GM08714 (cell line): ENCODE data around the gene CDC40.
A peak's percentile ranks its signal among the peaks of the same experiment; 100 is the strongest.

Experiments used
- H3K4me3 ChIP-seq: fragments of 200-500 bp; sonication (Bioruptor generic); 2 replicates; pipeline ENCODE4 v1.5.1; 2014; ENCODE audit warnings: mild to moderate bottlenecking, low read length, inconsistent platforms
- ZNF274 ChIP-seq: IDR thresholded peaks from 2 replicates; pipeline ENCODE4 v1.6.1; 2012; ENCODE audit warnings: mild to moderate bottlenecking, low read depth, low read length

The CDC40 gene

DNA sequence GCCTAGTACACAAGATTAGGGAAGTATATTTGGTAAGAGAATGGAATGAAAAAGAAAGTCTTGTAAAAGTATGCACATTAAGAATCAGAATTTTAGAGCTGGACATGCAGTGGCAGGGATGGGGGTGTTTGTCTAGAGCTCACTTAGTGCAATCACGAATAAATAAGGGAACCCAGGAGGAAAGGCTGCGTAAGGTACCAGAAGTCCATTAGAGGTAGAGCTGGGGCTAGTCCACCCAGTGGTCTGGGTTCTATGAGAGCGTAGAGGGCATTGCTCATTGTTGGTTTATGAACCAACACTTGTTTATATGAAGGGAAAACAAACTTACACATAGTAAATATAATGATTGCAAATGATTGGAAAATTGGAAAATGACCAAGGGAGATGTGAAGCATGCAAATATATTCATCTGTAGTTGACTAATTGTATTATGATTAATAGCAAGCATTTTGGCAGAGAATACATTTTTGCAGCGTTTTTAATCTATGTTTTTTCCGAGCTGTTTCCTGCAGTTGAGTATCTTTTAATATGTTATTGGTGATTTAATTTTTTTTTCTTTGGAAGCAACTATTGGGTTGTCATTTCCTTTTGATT lies 3.2 kb downstream of the CDC40 start:
- no peak overlapping the region for H3K4me3 ChIP-seq
- TF ChIP-seq ZNF274 = no peak

DNA sequence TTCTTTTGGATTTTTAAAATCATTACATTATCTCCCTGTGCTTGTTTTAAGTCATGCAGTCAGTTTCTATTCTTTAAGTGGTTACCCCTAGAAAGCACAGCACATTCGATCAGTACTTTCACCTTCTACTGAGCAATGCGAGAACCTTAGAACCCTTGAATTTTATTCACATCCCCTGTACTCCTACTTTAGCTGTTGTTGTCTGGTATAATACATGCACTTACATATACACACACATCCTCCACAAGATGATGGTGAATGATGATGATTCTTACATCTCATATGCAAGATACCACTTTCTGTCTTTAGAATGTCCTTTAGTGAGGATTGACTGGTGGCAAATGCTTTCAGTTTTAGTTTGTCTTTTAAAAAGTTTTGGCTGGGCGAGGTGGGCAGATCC lies 5.7 kb downstream of the CDC40 start:
- TF ChIP-seq ZNF274 = no peak
- H3K4me3 ChIP-seq = peak overlapping the region; percentile 60

DNA sequence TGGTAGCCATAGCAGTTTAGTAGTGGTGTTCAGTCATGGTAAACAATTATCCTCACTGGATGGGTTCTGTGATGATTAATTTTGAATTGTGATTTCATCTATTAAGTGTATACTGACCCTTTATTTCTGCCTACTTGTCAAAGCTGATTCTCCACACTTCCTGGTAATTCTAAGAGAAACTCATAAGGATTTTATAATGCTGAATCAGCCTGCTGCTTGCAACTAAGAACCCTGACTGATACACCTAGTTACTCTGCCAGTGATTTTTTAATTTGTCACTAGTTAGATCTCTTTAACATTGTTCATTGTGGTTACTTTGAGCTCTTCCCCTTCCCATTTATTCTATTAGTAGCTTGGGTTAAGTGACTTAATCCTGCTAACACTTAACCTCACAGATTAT lies 8.6 kb downstream of the CDC40 start:
- no peak overlapping the region for H3K4me3 ChIP-seq
- TF ChIP-seq ZNF274 = no peak

GRCh38 chr6:110190726-110191125 lies 10.5 kb downstream of the CDC40 start:
- TF ChIP-seq ZNF274 = no peak
- H3K4me3 ChIP-seq = no peak overlapping the region

DNA sequence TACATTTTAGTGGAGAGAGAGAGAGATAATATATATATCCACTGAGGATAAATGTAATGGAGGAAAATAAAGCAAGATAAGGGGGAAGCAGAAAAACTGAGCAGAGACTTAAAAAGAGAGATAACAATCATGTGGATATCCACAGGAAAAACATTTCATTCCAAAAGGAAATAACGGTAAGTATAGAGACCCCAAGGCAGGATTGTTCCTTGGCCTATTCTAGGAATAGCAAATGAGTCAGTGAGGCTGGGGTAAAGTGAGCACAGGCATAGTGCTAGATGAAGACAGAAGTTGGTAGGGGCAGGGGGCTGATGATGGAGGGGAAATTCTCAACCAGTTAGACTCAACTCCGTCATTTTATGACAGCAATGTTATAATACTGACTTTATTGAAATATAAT lies 11.2 kb downstream of the CDC40 start:
- no peak for TF ChIP-seq ZNF274
- H3K4me3 ChIP-seq = no peak overlapping the region

DNA sequence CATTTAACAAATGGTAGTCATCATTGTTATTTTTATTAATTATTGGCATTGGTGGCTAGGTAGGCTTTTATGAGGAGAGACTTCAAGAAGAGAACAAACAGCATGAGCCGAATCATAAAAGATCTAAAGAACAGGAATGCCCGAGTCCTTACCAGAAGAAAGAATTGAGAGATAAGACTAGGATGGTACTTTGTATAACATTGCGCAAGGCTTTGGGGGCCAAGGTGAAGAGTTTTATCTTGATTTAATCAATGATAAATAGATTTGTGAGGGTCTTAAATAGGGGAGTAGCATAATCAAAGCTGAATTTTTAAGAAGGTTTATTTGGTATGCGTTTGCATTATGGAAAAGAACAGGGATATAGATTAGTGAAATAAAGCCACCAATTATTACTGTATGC lies 15.4 kb downstream of the CDC40 start:
- H3K4me3 ChIP-seq = no peak overlapping the region
- TF ChIP-seq ZNF274 = no peak

DNA sequence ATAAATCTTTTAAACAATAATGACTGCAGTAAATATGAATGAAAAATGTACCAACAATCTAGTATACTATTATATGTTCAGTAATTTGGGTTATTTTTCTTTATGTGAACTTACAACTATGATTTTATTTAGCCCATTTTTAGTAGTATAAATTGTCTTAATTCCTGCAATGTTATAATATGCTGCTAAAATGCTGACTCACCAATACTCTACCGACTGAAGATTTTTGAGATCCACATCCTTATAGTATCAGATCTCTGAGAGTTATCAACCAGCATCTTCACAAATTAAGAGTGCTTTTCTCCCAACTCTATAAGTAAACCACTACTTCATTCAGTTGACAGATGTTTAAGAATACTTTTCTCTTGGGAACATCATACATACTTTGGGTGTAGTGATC lies 16.6 kb downstream of the CDC40 start:
- H3K4me3 ChIP-seq = no peak overlapping the region
- no peak for TF ChIP-seq ZNF274

GRCh38 chr6:110198561-110198960 lies 18.3 kb downstream of the CDC40 start:
- no peak for TF ChIP-seq ZNF274
- no peak overlapping the region for H3K4me3 ChIP-seq

DNA sequence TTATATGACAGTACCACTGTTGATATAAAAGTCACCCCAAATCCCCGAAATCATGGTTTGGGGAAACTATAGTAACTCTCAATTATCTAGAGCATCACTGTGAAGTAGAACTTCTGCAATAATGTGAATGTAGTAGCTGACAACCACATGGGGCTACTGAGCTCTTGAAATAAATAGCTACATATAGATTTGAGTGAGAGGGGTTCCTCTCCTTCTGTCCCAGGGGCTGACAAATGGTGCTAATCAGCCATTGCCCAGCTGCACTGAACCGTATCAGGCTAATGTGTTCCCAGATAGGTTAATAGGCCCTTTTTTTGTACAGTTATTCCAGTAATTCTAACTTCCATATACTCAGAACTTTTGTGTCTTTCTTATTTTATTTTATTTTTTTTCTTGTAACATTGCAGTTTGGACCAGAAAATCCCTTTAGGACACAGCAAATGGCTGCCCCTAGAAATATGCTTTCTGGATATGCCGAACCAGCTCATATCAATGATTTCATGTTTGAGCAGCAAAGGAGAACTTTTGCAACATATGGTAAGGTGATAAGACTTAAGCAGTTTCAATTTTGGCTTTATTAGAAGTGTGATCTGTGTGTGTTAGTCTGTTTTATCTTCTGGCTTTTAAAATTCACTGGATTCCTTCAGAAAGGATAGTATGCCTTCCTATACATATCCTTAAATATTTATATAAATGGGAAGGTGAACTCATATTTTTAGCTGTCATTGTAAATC lies 21.1 kb downstream of the CDC40 start:
- TF ChIP-seq ZNF274 = no peak
- no peak overlapping the region for H3K4me3 ChIP-seq

- no peak for TF ChIP-seq ZNF274
- H3K4me3 ChIP-seq = no peak overlapping the region
Measured at GRCh38 chr6:110207652-110208051, 27.4 kb downstream of the CDC40 start.

GRCh38 chr6:110211753-110212152 lies 31.5 kb downstream of the CDC40 start:
- no peak for TF ChIP-seq ZNF274
- H3K4me3 ChIP-seq = no peak overlapping the region

DNA sequence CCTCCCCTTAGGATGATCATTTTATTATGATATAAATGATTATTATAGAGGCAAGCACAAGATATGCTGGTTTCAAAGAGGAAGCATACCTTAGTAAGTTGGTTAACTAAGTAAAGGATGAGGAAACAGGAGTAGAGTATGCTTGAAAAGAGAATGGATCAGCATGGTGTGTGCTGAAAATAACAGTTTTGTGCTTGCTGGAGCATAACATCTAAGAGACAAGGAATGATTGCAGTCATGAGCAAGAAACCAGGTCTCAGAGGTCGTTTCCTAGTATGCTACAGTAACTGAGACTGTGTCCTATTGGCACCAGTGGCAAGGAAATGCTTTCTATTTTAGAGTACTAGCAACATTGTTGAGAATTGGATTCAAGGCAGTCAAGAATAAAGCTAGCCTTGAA lies 34.1 kb downstream of the CDC40 start:
- no peak overlapping the region for H3K4me3 ChIP-seq
- TF ChIP-seq ZNF274 = no peak

DNA sequence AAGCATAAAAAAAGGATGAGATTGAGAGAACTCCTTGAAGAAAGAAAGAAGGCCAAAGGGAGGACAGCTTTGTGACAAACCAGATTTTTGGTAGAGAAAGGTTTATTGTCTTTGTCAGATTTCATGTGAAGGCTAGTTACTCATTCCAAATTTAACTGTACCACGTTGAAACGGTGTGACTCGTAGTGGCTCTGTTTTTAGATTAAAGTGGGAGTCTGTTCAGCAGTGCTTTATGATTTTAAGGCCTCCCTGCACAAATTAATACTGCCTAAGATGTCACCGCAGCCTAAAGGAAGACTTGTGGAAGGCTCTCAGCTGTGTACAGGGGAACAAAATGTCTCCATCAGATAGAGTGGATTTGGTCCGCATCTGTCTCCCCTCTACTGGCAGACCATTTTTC lies 35.9 kb downstream of the CDC40 start:
- TF ChIP-seq ZNF274 = no peak
- no peak overlapping the region for H3K4me3 ChIP-seq

DNA sequence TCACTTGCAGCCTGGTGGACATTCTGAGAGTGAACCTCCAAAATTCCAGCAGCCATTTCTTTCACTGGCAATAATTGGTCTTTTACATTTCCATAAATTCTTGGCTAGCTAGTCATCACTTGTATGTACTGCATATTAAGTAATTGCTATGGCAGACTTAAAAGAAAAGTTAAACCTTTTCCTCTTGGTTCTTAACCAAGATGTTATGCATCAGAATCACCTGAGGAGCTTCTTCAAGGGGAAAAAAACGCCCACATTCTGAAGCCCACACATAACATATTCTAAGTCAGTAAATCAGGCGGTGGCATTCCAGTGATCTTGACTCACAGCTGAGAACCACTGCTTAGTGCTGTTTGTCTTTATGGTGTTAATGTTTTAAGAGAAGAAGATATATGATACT lies 37.0 kb downstream of the CDC40 start:
- H3K4me3 ChIP-seq = no peak overlapping the region
- no peak for TF ChIP-seq ZNF274

DNA sequence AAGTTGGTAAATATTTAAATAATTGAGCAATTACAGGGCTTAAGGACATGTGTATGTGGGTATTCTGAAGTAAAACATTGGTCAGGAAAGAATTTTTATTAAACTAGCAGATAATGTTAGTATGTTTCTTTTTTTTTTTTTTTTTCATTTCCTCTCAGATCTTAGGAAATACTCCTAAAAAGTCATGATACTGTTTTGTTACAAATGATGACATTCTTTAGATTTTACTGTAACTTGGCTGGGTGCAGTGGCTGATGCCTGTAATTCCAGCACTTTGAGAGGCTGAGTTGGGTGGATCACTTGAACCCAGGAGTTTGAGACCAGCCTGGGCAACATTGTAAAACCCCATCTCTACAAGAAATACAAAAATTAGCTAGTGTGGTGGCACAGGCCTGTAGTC lies 41.5 kb downstream of the CDC40 start:
- no peak overlapping the region for H3K4me3 ChIP-seq
- TF ChIP-seq ZNF274 = no peak

GRCh38 chr6:110226261-110226660 lies 46.0 kb downstream of the CDC40 start:
- TF ChIP-seq ZNF274 = no peak
- no peak overlapping the region for H3K4me3 ChIP-seq
